ENCODE results near the gene DUSP1.

DNA sequence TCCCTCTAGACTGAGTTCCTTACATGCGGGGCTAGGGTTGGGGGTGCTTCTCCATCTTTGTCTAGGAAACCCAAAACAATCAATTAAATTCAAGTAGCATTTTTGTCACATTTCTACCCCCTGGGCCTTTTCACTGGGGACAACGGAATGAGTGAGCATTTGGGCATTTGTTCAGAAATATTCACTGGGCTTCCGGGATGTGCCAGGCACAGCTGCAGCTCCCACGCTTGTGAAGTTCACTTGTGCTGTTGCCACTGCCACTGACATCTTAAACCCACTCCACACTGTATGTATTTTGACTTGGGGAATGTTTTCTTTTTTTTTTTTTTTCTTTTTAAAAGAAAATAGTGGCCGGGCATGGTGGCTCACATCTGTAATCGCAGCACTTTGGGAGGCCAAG is 31.6 kb downstream of the DUSP1 start:
- TF ChIP-seq EP300 (IDR thresholded peaks at IDR 0.05) = no peak
- TF ChIP-seq POLR2A (IDR thresholded peaks at IDR 0.05) = no peak
